Midbrain (tissue), 1 donor: Measurements from ENCODE around the gene TLX2.

Experiments
- DNase-seq: peaks from one replicate; lab custom pipeline; 2025; lab: John Stamatoyannopoulos, UW

Gene TLX2

GRCh38 chr2:74532222-74532621 lies 18.0 kb downstream of the TLX2 start:
- DNase-seq = no peak

- no peak for DNase-seq
Observed at GRCh38 chr2:74533464-74533863, 19.2 kb downstream of the TLX2 start.

- no peak for DNase-seq
Observed at GRCh38 chr2:74534411-74534810, 20.2 kb downstream of the TLX2 start.

GRCh38 chr2:74535440-74535965 lies 21.3 kb downstream of the TLX2 start:
- no peak for DNase-seq

- DNase-seq = no peak
Observed at GRCh38 chr2:74536166-74536950, 22.1 kb downstream of the TLX2 start.

- DNase-seq = no peak
Observed at GRCh38 chr2:74537140-74537539, 22.9 kb downstream of the TLX2 start.

- DNase-seq = no peak
Observed at GRCh38 chr2:74538881-74539339, 24.7 kb downstream of the TLX2 start.

GRCh38 chr2:74540291-74540690 lies 26.0 kb downstream of the TLX2 start:
- no peak for DNase-seq

GRCh38 chr2:74542978-74543377 lies 28.7 kb downstream of the TLX2 start:
- DNase-seq = no peak

GRCh38 chr2:74544634-74545033 lies 30.4 kb downstream of the TLX2 start:
- DNase-seq = no peak

GRCh38 chr2:74546004-74546403 lies 31.8 kb downstream of the TLX2 start:
- no peak for DNase-seq

GRCh38 chr2:74548285-74548899 lies 34.1 kb downstream of the TLX2 start:
- no peak for DNase-seq

GRCh38 chr2:74548900-74549826 lies 34.9 kb downstream of the TLX2 start:
- DNase-seq = no peak

- no peak for DNase-seq
Observed at GRCh38 chr2:74550231-74550630, 36.0 kb downstream of the TLX2 start.

GRCh38 chr2:74551530-74551929 lies 37.3 kb downstream of the TLX2 start:
- DNase-seq = no peak

GRCh38 chr2:74551942-74552913 lies 38.0 kb downstream of the TLX2 start:
- DNase-seq = no peak

GRCh38 chr2:74552914-74553811 lies 38.9 kb downstream of the TLX2 start:
- no peak for DNase-seq

GRCh38 chr2:74553892-74554819 lies 39.9 kb downstream of the TLX2 start, which contains the start of the genes DOK1 and LOXL3:
DOK1 (plus strand) TSS chr2:74554720; CDS start chr2:74554755, 35 bp downstream.
LOXL3 (minus strand) TSS chr2:74553942; CDS start chr2:74552634, 1,308 bp downstream.
- DNase-seq = peak; percentile 76
